ENCODE results near the gene ABCD3.
"Not testable (repeated sequence)": the region's sequence is repeated elsewhere in the genome, so short reads cannot be mapped to it uniquely, and the experiment has no call there.

Gene ABCD3

DNA sequence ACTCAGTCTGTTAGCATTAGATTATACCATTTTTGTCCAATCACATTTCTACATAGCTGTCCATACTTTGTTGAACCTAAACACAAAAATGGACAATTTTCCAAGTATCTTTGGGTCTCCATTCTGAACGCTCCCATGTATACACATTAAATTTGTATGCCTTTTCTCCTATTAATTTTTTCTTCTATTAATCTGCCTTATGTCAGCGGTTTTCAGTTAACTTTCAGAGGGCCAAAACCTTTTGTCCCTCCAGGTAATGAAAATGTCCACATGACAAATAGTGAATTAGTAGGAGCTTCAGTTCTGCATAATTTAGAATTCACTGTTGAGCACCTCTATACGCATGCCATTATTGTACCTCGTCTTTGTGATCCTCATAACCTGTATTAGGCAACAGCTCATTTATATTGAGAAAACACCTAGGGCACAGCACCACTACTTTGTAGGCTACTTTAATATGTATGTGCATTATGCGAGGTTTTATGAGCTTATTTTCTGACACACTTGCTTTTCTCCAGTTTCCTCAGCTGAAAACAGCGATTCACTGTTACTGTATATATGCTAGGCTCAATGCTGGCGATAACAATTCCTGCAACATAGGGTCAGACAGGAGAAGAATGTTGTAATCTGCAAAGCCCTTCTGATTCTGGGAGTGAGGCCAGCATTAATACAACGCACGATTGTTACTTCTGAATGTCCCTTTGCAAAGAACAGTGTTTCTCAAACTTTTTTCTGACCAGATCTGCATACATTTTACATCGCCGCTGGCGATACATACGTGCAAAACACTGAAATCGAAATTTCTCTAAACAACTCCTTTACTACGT lies 1.1 kb upstream of the ABCD3 start:
- no peak for DNase-seq

DNA sequence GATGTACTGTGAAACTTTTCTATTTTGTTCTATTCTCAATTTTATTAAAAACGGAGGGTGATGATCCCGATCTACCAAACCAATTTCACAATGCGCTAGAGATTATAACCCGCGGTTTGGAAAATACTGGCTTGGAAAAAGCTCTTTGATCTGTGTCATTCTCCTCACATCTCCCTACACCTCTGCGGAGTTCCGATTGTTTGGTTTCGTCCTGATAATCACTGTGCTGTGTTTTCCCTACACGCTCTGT lies 536 bp upstream of the ABCD3 start:
- DNase-seq: no peak

DNA sequence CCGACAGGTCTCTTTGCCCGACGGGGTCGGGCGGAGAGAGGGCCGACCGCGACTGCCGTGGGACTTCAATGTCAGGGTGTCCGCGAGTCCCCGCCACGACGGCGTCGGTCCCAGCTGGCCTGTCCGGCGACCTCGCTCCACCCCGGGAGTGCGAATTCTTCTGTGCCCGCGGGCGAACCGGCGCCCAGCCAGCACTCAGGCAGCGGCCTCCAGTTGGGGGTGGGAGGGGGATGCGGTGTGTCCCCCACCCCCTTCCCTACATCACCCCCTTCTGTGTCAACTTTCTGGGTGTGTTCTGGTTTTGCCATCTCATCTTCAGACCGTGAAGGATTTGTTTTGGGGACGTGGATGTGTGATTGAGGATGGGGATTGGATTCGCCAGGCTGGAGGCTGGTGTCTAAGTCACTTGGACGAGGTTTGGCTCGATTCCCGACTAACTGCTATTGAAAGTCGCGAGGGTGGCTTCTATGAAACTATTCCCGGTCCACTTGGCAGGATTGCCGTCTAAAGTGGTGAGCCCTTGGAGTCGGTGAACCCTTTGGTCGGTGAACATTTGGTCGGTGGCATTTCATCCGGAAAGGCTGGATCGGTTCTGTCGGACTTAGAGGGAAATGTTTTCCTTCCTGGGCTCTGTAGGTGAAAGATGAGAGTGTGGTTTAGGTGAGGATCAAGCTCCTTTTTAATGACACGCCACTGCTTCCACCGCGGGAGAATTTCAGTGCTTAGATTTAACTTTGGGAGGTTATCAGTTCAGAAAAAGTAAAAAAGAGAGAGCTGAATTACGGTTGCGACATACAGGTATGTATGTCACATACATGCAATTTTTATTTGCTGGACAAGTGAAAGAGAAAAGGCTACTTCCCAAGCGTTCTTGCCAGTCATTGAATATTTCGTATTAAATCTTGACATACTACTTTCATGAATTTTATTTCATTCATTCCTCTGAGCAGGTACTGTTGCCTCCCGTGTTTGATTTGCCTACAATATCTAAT lies 771 bp downstream of the ABCD3 start:
- DNase-seq: peak; percentile 33

DNA sequence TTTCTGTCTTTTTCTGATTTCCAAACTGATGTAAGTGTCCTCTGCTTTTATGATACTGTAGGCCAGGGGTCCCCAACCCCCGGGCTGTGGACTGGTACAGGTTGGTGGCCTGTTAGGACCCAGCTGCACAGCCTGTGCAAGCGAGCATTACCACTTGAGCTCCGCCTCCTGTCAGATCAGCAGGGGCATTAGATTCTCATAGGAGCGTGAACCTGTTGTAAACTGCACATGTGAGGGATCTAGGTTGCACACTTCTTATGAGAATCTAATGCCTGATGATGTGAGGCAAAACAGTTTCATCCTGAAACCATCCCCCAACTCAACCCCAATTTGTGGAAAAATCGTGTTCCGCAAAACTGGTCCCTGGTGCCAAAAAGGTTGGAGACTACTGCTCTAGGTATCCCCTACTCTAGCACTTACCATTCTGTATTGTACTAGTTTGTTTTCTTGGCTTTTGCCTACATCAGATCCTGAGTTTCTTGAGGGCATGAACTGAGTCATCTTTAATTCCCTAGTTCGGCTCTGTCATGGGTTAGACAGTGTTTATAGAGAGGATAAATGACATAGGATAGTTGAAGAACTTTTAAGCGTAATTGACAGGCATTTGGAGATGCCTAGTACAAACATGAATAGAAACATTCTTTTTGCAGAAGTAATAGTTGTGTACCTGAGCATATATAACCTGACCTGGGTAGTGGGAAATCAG lies 4.1 kb downstream of the ABCD3 start:
- no peak for DNase-seq

DNA sequence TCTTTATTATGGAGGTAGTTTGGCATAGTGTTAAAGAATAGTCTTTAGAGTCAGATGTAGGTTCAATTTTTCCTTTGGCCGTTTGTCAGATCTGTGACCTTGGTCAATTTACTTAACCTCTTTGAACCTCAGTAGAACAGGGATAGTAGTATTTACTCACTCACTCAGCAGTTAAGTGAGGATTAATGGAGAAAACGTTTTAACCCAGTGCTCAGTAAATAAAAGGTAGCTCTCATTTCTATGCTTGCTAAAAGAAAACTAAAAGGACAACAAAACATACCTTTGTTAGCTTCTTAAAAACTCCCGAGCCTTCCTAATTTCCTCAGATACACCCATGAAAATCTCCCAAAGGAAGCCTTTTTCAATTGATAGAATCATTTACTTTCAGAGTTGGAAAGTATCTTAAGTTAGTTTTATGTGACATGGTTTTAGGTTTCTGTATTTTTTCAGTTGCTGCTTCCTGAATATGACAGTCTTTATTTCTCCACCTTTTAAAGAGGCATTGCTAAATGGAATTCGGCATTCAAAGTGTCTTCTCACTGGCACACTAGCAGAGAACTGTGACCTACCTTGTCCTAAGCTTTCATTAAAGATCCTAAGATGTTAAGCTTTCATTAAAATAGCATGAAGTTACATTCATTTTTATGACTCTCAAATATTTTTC lies 7.8 kb downstream of the ABCD3 start:
- no peak for DNase-seq

DNA sequence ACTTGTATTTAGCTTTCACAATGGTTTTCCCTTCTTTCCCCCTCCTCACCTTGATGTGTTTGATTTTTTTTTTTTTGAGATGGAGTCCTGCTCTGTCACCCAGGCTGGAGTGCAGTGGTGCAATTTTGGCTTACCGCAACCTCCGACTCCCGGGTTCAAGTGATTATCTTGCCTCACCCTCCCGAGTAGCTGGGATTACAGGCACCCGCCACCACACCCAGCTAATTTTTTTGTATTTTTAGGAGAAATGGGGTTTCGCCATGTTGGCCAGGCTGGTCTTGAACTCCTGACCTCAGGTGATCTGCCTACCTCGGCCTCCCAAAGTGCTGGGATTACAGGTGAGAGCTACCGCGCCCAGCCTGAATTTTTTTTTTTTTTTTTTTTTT lies 8.3 kb downstream of the ABCD3 start:
- DNase-seq: not testable (repeated sequence)

DNA sequence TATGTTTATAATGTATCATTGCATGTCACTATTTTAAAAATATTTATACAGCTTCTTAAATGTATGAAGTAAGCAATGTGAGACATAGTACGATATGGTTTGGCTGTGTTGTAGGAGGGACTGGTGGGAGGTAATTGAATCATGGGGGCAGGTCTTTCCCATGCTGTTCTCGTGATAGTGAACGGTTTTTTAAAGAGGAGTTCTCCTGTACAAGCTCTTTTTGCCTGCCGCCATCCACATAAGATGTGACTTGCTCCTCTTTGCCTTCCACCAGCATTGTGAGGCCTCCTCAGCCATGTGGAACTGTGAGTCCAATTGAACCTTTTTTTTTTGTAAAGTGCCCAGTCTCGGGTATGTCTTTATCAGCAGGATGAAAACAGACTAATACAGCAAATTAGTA lies 10.3 kb downstream of the ABCD3 start:
- DNase-seq: no peak

DNA sequence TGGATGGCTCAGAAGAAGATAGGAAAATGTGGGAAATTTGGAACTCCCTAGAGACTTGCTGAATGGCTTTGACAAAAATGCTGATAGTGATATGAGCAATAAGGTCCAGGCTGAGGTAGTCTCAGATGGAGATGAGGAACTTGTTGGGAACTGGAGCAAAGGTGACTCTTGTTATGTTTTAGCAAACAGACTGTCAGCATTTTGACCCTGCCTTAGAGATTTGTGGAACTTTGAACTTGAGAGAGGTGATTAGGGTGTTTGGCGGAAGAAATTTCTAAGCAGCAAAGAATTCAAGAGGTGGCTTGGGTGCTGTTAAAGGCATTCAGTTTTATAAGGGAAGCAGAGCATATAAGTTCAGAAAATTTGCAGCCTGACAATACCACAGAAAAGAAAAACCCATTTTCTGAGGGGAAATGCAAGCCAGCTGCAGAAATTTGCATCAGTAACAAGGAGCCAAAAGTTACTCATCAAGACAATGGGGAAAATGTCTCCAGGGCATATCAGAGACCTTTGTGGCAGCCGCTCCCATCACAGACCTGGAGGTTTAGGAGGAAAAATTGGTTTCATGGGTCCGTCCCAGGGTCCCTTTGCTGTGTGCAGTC lies 10.8 kb downstream of the ABCD3 start:
- not testable (repeated sequence) for DNase-seq

DNA sequence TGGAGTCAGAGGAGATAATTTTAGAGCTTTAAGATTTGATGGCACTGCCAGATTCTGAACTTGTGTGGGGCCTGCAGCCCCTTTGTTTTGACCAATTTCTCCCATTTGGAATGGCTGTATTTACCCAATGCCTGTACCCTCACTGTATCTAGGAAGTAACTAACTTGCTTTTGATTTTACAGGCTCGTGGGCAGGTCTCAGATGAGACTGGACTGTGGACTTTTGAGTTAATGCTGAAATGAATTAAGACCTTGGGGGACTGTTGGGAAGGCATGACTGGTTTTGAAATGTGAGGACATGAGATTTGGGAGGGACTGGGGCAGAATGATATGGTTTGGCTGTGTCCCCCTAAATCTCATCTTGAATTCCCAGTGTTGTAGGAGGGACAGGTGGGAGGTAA lies 11.9 kb downstream of the ABCD3 start:
- not testable (repeated sequence) for DNase-seq

DNA sequence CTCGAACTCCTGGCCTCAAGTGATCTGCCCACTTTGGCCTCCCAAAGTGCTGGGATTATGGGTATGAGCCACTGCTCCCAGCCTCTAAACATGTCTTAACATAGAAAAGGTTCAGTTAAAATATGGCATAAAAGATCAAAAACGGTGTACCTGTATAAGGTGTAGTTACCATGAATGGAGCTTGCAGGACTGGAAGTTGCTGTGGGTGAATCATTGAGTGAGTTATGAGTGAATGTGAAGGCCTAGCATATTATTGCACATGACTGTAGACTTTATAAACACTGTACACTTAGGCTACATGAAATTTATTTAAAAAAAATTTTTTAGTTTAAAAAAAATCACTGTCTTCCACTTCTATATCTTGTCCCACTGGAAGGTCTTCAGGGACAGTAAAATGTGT lies 15.7 kb downstream of the ABCD3 start:
- DNase-seq: no peak

DNA sequence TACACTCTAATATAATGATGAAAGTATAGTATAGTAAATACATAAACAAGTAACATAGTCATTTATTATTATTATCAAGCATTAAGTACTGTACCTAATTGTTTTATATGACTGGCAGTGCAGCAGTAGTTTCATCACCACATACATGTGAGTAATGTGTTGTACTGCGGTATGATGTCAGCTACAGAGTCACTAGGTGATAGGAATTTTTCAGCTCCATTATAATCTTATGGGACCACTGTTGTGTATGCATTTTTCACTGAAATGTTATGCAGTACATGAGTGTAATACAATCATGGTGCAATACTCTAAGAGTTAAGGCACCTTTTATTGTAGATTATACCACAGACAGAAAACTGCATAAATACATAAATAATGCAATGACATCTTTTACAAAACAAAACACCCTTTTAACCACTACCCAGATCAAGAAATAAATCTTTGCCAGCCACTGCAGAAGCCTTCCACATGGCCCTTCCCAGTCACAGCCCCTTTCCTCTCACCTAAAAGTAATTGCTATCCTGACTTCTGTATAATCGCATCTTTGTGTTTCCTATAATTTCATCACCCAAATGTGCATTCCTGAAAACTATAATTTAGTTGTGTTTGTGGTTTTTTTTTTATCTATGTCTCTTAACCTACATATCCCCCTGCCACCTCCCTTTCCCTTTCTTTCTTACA lies 16.3 kb downstream of the ABCD3 start:
- DNase-seq: no peak

DNA sequence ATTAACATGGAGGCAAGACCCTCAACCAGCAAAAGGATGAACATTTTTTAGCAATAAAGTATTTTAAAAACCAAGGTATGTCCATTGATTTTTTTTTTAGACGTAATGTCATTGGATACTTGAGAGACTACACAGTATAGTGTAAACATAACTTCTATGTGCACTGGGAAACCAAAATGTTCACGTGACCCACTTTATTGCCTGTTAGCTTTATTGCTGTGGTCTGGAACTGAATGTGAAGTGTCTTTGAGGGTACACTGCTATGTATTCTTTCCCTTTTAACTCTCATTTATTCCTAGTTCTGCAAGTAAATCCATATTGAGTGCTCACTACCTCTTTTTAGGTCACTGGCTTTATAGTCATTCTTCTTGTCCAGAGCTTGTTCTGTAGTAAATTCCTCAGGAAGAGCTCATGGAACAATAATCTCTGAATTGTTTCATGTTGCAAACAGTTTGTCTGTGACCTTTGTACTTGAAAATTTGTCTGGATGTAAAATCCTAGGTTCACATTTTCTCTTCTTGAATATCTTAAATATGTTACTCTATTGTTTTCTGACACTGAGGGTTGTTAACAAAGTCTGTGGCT lies 20.6 kb downstream of the ABCD3 start:
- no peak for DNase-seq

DNA sequence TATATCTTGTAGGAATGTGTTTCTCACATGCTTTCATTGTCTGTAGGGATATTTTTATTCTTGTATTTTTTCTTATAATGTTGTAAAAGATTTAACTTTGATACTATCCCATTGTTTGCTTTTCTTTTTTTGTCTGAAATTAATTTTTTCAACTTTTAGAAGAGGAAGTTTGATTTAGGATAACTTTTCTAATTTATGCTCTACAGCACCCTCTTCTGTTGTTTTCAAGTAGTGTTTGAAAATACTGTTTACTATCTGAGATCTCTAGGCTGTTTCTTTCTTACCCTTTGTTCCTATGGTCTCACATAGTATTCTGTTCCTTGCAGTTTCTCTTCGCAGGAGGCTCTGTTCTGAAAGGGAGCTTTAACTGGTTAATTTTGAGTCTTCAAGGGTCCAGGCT lies 21.9 kb downstream of the ABCD3 start:
- no peak for DNase-seq

DNA sequence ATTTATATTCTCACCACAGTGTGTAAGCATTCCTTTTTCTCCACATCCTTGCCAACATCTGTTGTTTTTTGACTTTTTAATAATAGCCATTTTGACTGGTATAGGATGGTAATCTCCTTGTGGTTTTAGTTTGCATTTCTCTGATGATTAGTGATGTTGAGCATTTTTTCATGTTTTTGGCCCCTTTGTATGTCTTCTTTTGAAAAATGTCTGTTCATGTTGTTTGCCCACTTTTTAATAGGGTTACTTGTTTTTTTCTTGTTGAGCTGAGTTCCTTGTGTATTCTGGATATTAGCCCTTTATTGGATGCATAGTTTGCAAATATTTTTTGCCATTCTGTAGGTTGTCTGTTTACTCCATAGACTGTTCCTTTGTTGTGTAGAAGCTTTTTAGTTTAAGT lies 24.9 kb downstream of the ABCD3 start:
- not testable (repeated sequence) for DNase-seq

DNA sequence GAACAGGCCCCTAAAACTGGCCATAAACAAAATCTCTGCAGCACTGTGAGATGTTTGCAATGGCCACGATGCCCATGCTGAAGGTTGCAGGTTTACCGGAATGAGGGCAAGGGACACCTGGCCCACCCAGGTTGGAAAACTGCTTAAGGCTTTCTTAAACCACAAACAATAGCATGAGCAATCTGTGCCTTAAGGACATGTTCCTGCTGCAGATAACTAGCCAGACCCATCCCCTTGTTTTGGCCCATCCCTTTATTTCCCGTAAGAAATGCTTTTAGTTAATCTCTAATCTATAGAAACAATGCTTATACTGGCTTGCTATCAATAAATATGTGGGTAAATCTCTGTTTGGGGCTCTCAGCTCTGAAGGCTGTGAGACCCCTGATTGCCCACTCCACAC lies 26.6 kb downstream of the ABCD3 start:
- DNase-seq: not testable (repeated sequence)

DNA sequence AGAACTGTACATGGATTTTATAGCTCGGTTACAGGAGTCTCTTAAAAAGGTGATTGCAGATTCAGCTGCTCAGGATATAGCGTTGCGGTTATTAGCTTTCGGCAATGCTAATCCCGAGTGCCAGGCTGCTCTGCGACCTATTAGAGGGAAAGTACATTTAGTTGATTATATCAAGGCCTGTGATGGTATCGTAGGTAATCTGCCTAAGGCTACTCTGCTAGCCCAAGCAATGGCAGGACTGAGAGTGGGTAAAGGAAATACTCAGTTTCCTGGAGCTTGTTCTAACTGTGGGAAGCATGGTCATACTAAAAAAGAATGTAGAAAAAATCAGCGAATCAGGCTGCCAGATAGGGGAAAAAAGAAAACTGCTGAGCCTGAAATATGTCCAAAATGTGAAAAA lies 27.5 kb downstream of the ABCD3 start:
- not testable (repeated sequence) for DNase-seq

DNA sequence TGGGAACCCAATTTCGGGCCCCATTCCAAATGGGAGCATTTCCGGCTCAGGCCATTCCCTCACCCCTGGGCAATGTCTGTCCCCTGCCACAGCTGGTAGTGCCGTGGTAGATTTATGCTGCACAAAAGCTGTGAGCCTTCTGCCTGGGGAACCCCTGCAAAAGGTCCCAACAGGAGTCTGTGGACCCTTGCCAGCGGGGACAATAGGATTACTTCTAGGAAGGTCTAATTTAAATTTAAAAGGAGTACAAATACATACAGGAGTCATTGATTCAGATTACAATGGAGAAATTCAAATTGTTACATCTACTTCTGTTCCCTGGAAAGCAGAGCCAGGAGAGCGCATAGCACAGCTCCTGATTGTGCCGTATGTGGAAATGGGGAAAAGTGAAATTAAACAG lies 28.0 kb downstream of the ABCD3 start:
- DNase-seq: not testable (repeated sequence)

DNA sequence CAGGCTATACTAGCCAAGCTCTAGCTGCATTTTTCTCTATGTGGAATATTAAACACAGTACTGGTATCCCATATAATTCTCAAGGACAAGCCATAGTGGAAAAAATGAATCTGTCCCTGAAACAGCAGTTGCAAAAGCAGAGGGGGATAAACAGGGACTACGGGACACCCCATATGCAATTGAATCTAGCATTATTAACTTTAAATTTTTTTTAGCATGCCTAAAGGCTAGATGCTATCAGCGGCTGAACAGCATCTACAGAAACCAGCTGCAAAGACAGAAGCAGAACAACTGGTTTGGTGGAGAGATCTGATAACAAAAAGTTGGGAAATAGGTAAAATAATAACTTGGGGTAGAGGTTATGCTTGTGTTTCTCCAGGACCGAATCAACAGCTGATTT lies 30.6 kb downstream of the ABCD3 start:
- not testable (repeated sequence) for DNase-seq

DNA sequence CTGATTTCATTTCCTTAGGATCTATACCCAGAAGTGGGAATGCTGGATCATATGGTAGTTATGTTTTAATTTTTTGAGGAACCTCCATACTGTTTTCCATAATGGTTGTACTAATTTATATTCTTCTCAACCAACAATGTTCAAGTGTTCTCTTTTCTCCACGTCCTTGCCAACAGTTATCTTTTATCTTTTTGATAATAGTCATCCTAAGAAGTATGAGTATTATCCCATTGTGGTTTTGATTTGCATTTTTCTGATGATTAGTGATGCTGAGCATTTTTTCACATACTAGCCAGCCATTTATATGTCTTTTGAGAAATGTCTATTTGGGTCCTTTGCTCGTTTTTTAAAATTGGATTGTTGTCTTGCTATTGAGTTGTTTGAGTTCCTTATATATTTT lies 38.5 kb downstream of the ABCD3 start:
- no peak for DNase-seq

DNA sequence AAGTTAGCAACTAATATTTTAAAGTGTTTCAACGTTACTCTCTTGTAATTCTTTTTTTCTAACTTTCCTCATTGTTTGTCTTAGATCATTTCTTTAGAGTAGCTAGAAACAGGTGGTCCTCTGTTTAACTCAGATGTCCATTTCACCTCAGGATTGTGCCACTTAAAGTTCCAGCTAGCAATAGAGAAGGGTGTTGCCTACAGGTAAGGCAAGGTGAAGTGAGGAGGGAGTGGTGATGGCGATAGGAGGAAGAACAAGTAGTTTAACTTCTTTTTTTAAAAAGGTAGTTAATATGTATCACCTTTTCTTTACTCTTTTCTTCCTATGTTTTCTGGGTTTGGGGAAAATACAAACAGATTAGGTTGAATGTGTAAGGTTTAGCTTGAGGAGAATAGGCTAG lies 44.4 kb downstream of the ABCD3 start:
- no peak for DNase-seq

DNA sequence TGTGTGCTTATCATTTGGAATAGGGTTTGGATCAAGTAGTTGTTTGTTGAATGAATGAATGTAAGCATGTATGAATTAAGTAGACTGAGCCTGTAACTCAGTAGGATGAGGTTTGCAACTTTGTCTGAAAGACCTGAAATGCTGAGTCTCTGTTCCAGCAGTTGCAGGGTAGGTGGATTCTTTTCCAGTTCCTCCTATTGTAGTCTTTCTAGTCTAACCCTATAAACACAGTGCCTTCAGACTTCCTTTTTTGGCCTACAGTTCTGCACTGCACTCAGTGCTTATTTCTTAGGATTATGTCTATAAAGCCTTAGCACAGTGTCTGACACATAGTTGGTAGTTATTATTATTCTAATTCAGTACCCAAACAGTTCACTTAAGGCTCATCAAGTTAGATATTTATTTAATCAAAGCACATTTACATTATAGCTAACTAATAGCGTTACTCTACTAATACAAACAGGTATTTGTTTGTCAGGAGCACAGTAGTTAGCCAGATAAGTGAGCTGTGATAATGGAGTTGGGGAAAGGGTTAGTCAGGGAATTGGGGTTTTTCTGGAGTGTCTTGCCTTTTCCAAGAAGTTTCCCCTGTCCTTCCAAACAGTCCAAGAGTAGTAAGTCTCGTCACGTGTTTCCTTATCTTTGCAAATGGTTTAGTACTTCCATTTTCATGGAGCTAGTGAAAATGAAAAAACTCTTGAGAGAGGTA lies 45.0 kb downstream of the ABCD3 start:
- no peak for DNase-seq

Data from stimulated activated naive CD4-positive, alpha-beta T cell treated with Interleukin-2 at 50 U/mL for 16 hours (primary cell).